T-helper 2 cell treated with Interferon-gamma antibody and Interleukin-4, amounts not matched to agents 5 μg/mL and 100 μg/mL, for 36 hours (primary cell): Measurements from ENCODE around the gene WAC.
"Not testable (repeated sequence)": the region's sequence is repeated elsewhere in the genome, so short reads cannot be mapped to it uniquely, and the experiment has no call there.

Experiments
- DNase-seq: peaks from one replicate; pipeline ENCODE4 v3.0.0; 2021; ENCODE audit warnings: low spot score
- H3K27ac Mint-ChIP-seq: one replicate; pipeline ENCODE4 v1.8.0; 2021; ENCODE audit warnings: mild to moderate bottlenecking, mixed read lengths
- H3K27me3 Mint-ChIP-seq: one replicate; pipeline ENCODE4 v1.8.0; 2021; ENCODE audit warnings: low read depth, mixed read lengths
- H3K36me3 Mint-ChIP-seq: one replicate; pipeline ENCODE4 v1.8.0; 2021; ENCODE audit warnings: low read depth, mixed read lengths
- H3K4me1 Mint-ChIP-seq: one replicate; pipeline ENCODE4 v1.8.0; 2021; ENCODE audit warnings: low read depth, mixed read lengths
- H3K4me3 Mint-ChIP-seq: one replicate; pipeline ENCODE4 v1.8.0; 2022; ENCODE audit warnings: mild to moderate bottlenecking, moderate library complexity, mixed read lengths
- H3K9me3 Mint-ChIP-seq: one replicate; pipeline ENCODE4 v1.8.0; 2021; ENCODE audit warnings: mixed read lengths

Gene WAC

DNA sequence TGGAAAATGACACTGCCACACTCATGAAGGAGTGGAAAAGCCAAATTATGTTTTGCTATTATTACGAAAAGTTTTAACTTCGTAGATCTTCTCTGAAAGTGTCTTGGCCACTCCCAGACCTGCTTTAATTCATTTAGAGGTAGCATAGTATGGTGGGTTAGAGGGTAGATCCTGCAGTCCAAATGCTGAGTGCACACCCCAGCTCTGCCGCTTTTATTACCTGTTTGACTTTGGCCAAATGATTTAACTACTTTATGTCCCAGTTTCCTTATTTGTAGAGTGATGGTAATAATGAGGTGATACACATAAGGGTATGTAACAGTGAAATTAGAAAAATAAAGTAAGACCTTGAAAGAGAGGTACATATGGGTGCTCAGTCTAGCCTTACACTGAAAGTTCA lies 23.6 kb upstream of the WAC start:
- H3K36me3 Mint-ChIP-seq, result no peaks in the 10 kb centered on the region
- no peak overlapping the region for H3K27ac Mint-ChIP-seq
- H3K4me3 Mint-ChIP-seq, result no peak overlapping the region
- DNase-seq, result no peak
- H3K4me1 Mint-ChIP-seq, result peaks cover 2% of the 10 kb centered on the region
- no peaks in the 10 kb centered on the region for H3K9me3 Mint-ChIP-seq
- H3K27me3 Mint-ChIP-seq, result peaks cover 13% of the 10 kb centered on the region

- Mint-ChIP-seq H3K4me1 (peaks cover 5% of the 10 kb centered on the region), H3K9me3 (no peaks in the 10 kb centered on the region), H3K36me3 (no peaks in the 10 kb centered on the region), H3K27ac (no peak overlapping the region), H3K4me3 (no peak overlapping the region), H3K27me3 (peaks cover 15% of the 10 kb centered on the region)
- no peak for DNase-seq
Measured at GRCh38 chr10:28514648-28515047, 18.3 kb upstream of the WAC start.

- H3K4me1 Mint-ChIP-seq, result peaks cover 10% of the 10 kb centered on the region
- H3K9me3 Mint-ChIP-seq, result peaks cover 24% of the 10 kb centered on the region
- peaks cover 24% of the 10 kb centered on the region for H3K36me3 Mint-ChIP-seq
Measured at GRCh38 chr10:28520346-28520745, 12.6 kb upstream of the WAC start.

DNA sequence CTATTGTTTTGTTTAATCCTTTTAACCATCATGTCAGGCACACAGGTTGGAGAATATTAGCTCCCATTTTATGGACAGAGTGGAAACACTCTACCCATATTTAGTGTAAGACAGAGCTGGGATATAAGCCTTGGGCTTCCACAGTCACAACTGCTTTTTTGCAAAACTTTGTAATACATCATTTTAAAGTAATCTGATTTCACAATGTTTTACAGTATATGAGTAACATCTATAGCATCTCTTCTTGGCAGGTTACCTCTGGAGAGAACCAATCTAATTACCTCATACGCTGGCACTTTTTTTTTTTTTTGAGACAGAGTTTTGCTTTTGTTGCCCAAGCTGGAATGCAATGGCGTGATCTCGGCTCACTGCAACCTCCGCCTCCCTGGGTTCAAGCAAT lies 12.1 kb upstream of the WAC start:
- peaks cover 24% of the 10 kb centered on the region for H3K9me3 Mint-ChIP-seq

More at GRCh38 chr10:28520346-28520745, 12.6 kb upstream of the WAC start:
- no peak overlapping the region for H3K4me3 Mint-ChIP-seq
- no peak overlapping the region for H3K27ac Mint-ChIP-seq
- no peak for DNase-seq
- no peaks in the 10 kb centered on the region for H3K27me3 Mint-ChIP-seq

GRCh38 chr10:28521961-28522360 lies 11.0 kb upstream of the WAC start:
- not testable (repeated sequence) for H3K4me3 Mint-ChIP-seq, H3K4me1 Mint-ChIP-seq, H3K27ac Mint-ChIP-seq, DNase-seq, H3K27me3 Mint-ChIP-seq
- Mint-ChIP-seq H3K9me3 (peaks cover 26% of the 10 kb centered on the region), H3K36me3 (peaks cover 37% of the 10 kb centered on the region)

More for the DNA sequence above, 12.1 kb upstream of the WAC start:
- not testable (repeated sequence) for H3K4me3 Mint-ChIP-seq, H3K27me3 Mint-ChIP-seq, DNase-seq, H3K4me1 Mint-ChIP-seq, H3K27ac Mint-ChIP-seq
- H3K36me3 Mint-ChIP-seq, result peaks cover 27% of the 10 kb centered on the region

DNA sequence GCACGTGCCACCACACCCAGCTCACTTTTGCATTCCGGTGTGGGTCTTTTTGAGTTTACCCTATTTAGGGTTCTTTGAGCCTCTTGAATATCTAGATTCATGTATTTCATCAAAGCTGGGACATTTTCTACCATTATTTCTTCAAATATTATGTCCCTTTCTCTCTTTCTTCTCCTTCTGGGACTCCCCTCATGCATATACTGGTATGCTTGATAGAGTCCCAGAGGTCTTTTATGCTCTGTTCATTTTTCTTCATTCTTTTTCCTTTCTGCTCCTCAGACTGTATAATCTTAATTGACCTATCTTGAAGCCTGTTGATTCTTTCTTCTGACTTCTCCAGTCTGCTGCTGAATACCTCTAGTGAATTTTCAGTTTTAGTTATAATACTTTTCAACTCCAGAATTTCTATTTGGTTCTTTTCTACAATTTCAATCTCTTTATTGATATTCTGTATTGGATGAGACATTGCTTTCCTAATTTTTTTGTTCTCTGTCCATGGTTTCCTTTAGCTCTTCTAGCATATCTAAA lies 9.1 kb upstream of the WAC start:
- peaks cover 5% of the 10 kb centered on the region for H3K4me1 Mint-ChIP-seq
- H3K27me3 Mint-ChIP-seq, result no peaks in the 10 kb centered on the region
- H3K4me3 Mint-ChIP-seq, result no peak overlapping the region
- peaks cover 45% of the 10 kb centered on the region for H3K36me3 Mint-ChIP-seq
- H3K27ac Mint-ChIP-seq, result no peak overlapping the region
- no peak for DNase-seq
- H3K9me3 Mint-ChIP-seq, result peaks cover 28% of the 10 kb centered on the region

DNA sequence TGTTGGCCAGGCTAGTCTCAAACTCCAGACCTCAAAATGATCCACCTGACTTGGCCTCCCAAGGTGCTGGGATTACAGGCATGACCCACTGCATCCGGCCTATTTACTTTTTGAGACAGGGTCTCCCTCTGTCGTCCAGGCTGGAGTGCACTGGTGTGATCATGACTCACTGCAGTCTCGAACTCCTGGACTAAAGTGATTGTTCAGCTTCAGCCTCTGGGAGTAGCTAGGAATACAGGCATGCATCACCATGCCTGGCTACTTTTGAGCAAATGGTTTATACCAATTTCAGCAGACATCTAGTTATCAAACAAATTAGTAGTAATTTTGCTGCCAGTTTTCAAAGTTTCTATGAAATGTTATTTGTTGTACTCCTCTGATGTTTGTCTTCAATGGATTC lies 2.2 kb upstream of the WAC start:
- Mint-ChIP-seq H3K9me3 (peaks cover 4% of the 10 kb centered on the region), H3K4me3 (peak overlapping the region; percentile 94), H3K4me1 (peaks cover 35% of the 10 kb centered on the region), H3K27ac (peak overlapping the region; percentile 95), H3K36me3 (peaks cover 59% of the 10 kb centered on the region), H3K27me3 (no peaks in the 10 kb centered on the region)
- DNase-seq, result no peak

DNA sequence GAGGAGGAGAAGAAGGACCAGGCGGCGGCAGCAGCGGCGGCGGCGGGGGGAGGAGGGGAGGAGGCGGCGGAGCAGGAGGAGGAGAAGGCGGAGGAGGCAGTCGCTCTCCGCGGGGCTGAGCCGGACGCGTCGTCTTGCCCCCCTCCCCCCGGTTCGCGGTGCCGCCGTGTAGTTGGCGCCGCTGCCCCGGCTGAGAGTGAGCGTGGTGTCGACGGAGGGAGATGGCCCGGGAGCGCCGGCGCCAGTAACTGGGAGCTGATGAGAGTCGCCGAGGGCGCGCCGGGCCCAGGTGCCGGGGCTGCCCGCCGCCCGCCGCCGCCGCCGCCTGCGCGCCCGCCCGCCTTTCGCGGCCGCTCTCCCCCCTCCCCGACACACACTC lies 257 bp downstream of the WAC start:
- Mint-ChIP-seq H3K36me3 (peaks cover 62% of the 10 kb centered on the region), H3K4me3 (peak overlapping the region; percentile 99), H3K4me1 (peaks cover 51% of the 10 kb centered on the region), H3K9me3 (no peaks in the 10 kb centered on the region), H3K27me3 (no peaks in the 10 kb centered on the region), H3K27ac (peak overlapping the region; percentile 100)
- DNase-seq, result no peak

DNA sequence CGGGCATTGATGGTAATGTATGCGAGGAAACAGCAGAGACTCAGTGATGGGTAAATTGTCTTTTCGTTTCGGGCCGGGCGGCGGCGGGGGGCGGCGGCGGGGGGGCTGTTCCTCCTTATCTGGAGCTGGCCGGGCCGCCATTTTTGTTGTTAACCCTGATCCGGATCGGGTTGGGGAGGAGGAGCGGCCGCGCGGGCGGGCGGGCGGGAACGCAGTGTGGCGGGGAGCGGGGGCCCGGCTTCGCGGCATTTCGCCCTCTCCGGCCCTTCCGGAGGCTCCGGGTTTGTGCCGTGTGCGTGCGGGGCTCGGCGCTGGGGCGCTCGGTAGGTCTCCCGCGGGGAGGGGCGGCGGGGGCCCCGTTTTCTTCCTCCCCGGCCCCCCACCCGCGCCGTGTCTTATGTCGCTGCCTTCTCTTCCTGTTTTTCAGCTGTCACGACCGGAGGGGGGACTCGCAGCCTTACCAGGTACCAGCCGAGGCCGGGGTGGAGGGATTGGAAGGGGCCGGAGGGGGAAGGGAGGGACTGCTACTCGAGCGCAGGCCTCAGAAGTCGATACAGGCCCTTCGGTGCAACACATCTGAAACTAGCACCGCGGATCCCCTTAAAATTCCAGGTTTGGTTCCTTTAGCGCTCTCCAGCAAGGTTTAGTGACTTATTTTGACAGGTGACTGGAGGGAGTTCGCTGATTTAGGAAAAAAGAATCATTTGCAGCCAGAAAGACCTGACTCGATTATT lies 820 bp downstream of the WAC start:
- Mint-ChIP-seq H3K9me3 (no peaks in the 10 kb centered on the region), H3K27ac (peak overlapping the region; percentile 94), H3K36me3 (peaks cover 62% of the 10 kb centered on the region), H3K27me3 (no peaks in the 10 kb centered on the region), H3K4me3 (peak overlapping the region; percentile 99), H3K4me1 (peaks cover 51% of the 10 kb centered on the region)
- peak; percentile 52 for DNase-seq

DNA sequence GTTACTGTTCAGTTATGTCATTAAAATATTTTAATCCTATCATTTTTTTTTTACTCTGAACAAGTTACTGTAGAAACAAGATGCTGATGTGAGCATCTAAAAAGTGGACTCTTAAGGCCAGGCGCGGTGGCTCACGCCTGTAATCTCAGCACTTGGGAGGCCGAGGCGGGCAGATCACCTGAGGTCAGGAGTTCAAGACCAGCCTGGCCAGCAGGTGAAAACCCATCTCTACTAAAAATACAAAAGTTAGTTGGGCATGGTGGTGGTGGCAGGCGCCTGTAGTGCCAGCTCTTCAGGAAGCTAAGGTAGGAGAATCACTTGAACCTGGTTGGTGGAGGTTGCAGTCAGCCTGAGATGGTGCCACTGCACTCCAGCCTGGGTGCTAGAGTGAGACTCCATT lies 2.9 kb downstream of the WAC start:
- no peaks in the 10 kb centered on the region for H3K27me3 Mint-ChIP-seq
- no peaks in the 10 kb centered on the region for H3K9me3 Mint-ChIP-seq
- peak overlapping the region; percentile 50 for H3K27ac Mint-ChIP-seq
- H3K36me3 Mint-ChIP-seq, result peaks cover 57% of the 10 kb centered on the region
- no peak for DNase-seq
- peak overlapping the region; percentile 41 for H3K4me3 Mint-ChIP-seq
- peaks cover 39% of the 10 kb centered on the region for H3K4me1 Mint-ChIP-seq

DNA sequence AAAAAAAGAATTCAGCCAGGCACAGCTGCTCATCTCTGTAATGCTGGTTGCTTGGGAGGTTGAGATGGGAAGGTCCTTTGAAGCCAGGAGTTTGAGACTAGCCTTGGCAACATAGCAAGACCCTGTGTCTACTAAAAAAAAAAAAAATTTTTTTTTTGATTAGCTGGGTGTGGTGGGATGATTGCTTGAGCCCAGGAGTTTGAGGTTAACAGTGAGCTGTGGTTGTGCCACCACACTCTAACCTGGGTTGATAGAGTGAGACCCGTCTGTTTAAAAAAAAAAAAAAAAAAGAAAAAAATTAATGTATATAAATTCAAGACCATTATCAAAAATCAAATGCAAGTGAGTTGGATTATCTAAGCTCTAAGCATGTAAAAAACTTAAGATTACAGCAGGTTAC lies 5.7 kb downstream of the WAC start:
- H3K4me1 Mint-ChIP-seq, result peaks cover 50% of the 10 kb centered on the region
- no peak for DNase-seq
- H3K9me3 Mint-ChIP-seq, result no peaks in the 10 kb centered on the region
- no peaks in the 10 kb centered on the region for H3K27me3 Mint-ChIP-seq
- peaks cover 69% of the 10 kb centered on the region for H3K36me3 Mint-ChIP-seq
- no peak overlapping the region for H3K4me3 Mint-ChIP-seq
- no peak overlapping the region for H3K27ac Mint-ChIP-seq

GRCh38 chr10:28540145-28540544 lies 7.2 kb downstream of the WAC start:
- Mint-ChIP-seq H3K27me3 (no peaks in the 10 kb centered on the region), H3K9me3 (no peaks in the 10 kb centered on the region), H3K4me3 (no peak overlapping the region), H3K36me3 (peaks cover 63% of the 10 kb centered on the region), H3K27ac (no peak overlapping the region), H3K4me1 (peaks cover 50% of the 10 kb centered on the region)
- DNase-seq, result no peak

DNA sequence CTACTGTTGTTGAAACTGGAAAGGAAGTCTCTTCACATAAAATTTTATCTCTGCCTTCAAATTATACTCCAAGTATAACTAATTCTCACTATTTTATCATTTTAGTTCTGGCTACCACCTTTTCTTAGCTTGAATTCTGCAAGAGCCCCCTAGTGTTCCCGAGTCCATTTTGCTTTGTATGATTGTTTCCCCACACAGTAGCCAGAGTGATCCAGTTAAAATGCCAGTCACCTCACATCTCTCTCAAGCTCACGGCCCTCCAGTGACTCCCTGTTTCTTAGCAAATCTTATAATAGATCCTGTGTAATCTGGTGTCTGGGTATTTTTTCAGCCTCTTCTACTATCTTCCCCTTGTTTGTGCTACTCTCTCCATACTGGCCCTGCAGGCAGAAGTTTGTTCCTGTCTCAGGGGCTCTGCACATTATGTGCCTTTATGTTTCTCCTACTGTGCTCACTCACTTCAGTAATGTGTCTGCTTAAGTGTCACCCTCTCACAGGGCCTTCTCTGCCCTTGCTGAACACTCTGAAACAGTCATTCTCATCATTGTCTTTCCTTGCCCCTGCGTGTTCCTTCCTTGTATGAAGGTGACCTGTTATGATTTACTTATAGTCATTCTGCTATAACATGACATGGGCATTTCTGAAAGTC lies 8.9 kb downstream of the WAC start:
- H3K4me3 Mint-ChIP-seq, result no peak overlapping the region
- DNase-seq, result no peak
- H3K4me1 Mint-ChIP-seq, result peaks cover 49% of the 10 kb centered on the region
- peaks cover 58% of the 10 kb centered on the region for H3K36me3 Mint-ChIP-seq
- H3K9me3 Mint-ChIP-seq, result no peaks in the 10 kb centered on the region
- H3K27ac Mint-ChIP-seq, result peak overlapping the region; percentile 21
- no peaks in the 10 kb centered on the region for H3K27me3 Mint-ChIP-seq

GRCh38 chr10:28542728-28543127 lies 9.8 kb downstream of the WAC start:
- peaks cover 52% of the 10 kb centered on the region for H3K36me3 Mint-ChIP-seq
- H3K4me1 Mint-ChIP-seq, result peaks cover 42% of the 10 kb centered on the region
- H3K27ac Mint-ChIP-seq, result no peak overlapping the region

More at GRCh38 chr10:28542728-28543127, 9.8 kb downstream of the WAC start:
- Mint-ChIP-seq H3K4me3 (no peak overlapping the region), H3K27me3 (no peaks in the 10 kb centered on the region), H3K9me3 (no peaks in the 10 kb centered on the region)
- DNase-seq, result no peak
